Measurements from ENCODE around the gene FAM110A. TPM values are rescaled to one million over a fixed set of nuclear protein-coding genes. Genes with fewer than 3 reads are reported as not detected.

Gene FAM110A
- total and polyA plus RNA-seq, 9 of the 15 experiments (the other 6 are each of a cell fraction or from before 2014, with no cell fraction given) = 0.73 to 15.5 (median 3.6) TPM

- no peak for ATAC-seq
- in situ Hi-C loops (cut with MboI) = no loop called here
- 79% methylated on average over 6 of the region's 7 CpGs for WGBS (ENCODE audit: insufficient coverage, low coverage, missing lambda C conversion rate)
Measured at GRCh38 chr20:846894-847278, 13.4 kb downstream of the FAM110A start.

More at GRCh38 chr20:846894-847278, 13.4 kb downstream of the FAM110A start:
- TF ChIP-seq ZBTB43 (CRISPR knock-in tag; IDR thresholded peaks at IDR 0.05) (no peak), ZEB2 (IDR thresholded peaks at IDR 0.05) (no peak), CBX8 (IDR thresholded peaks at IDR 0.05; ENCODE audit: borderline replicate concordance, extremely low read depth, low read depth, low read length, poor library complexity, severe bottlenecking) (no peak), HEY1 (CRISPR knock-in tag; IDR thresholded peaks at IDR 0.05; ENCODE audit: borderline replicate concordance) (no peak), SREBF1 (IDR thresholded peaks at IDR 0.05; ENCODE audit: borderline replicate concordance, low read depth, low read length) (no peak), CBX2 (IDR thresholded peaks at IDR 0.05; ENCODE audit: insufficient read depth, low read length, poor library complexity, severe bottlenecking) (no peak), FOS (IDR thresholded peaks at IDR 0.05; ENCODE audit: extremely low read depth, insufficient read length) (no peak), ZNF449 (CRISPR knock-in tag; IDR thresholded peaks at IDR 0.05) (no peak), STAT5B (CRISPR knock-in tag; IDR thresholded peaks at IDR 0.05) (no peak), VEZF1 (CRISPR knock-in tag; IDR thresholded peaks at IDR 0.05) (no peak), NR3C1 (CRISPR knock-in tag; IDR thresholded peaks at IDR 0.05) (no peak), MAFK (IDR thresholded peaks at IDR 0.05; ENCODE audit: low read length) (no peak), ILF3 (IDR thresholded peaks at IDR 0.05; ENCODE audit: borderline replicate concordance) (no peak), MEF2A (IDR thresholded peaks at IDR 0.05; ENCODE audit: control insufficient read depth, low read depth, low read length) (no peak), MXI1 (IDR thresholded peaks at IDR 0.05; ENCODE audit: low read depth, low read length) (no peak), CAMTA2 (CRISPR knock-in tag; conservative IDR thresholded peaks at IDR 0.05) (no peak), PML (IDR thresholded peaks at IDR 0.05; ENCODE audit: low read length) (no peak)
- Histone ChIP-seq H4K20me1 (replicated peaks; ENCODE audit: control insufficient read depth, insufficient read depth, low read length) (0 out of 2 replicates have a peak, but pooled peaks cover 11% of the 10 kb centered on the region), H3K27ac (ENCODE audit: extremely low read depth, low read depth, low read length) (no peak overlapping the region), H3K36me3 (ENCODE audit: control insufficient read depth, insufficient read depth, low read length) (peaks cover 11% of the 10 kb centered on the region; the same call in 1 of the 3 replicates), H3K4me2 (ENCODE audit: insufficient read depth, low read length) (no peak overlapping the region), H3K4me3 (no peak overlapping the region), H3K9me3 (replicated peaks; ENCODE audit: control insufficient read depth, insufficient read depth, low read depth, low read length) (no peaks in the 10 kb centered on the region), H3K4me1 (replicated peaks in 1 of 2; ENCODE audit: control insufficient read depth in 2 of 2, insufficient read depth in 2 of 2, low read length in 2 of 2) (peaks cover 11 to 41% of the 10 kb centered on the region in 2 experiments; a peak in 4 of 5 replicates), H3K79me2 (ENCODE audit: control insufficient read depth, insufficient read depth, low read length) (no peaks in the 10 kb centered on the region; the same call in 1 of the 3 replicates), H3K9me1 (ENCODE audit: control insufficient read depth, insufficient read depth, low read length) (peaks cover 3% of the 10 kb centered on the region), H3K9ac (ENCODE audit: insufficient read depth in 1 of 2, low read depth in 2 of 2, low read length in 2 of 2) (no peak overlapping the region; a peak in 1 of 4 replicates), H3K27me3 (ENCODE audit: control insufficient read depth in 2 of 2, insufficient read depth in 2 of 2, low read length in 2 of 2) (no peaks in the 10 kb centered on the region), H2AFZ (ENCODE audit: low read depth, low read length) (no peak overlapping the region)
- intact Hi-C loops (cut with micrococcal nuclease) = no loop called here
- no peak for DNase-seq (ENCODE audit: extremely low read depth in 1 of 4, low spot score in 3 of 4)
- ChIA-PET CTCF (ENCODE audit: low intra/inter-chr PET ratio) (no interaction called here), POLR2A (interaction anchor here (0.7 to 0.8 kb wide), 3 partner anchors 8 to 14 kb away, joined by 3 read pairs; partner anchors contain the start of gene FAM110A)
- FAIRE-seq = no peak
- BruUV-seq (replicated peaks) = no TSS peak
